Forelimb muscle (tissue), 1 donor: ENCODE data around the gene NAA16. TPM values are rescaled to one million over a fixed set of nuclear protein-coding genes. Genes with fewer than 3 reads are reported as not detected.
"Not testable (repeated sequence)": the region's sequence is repeated elsewhere in the genome, so short reads cannot be mapped to it uniquely, and the experiment has no call there.

Experiments
- DNase-seq: peaks from one replicate; pipeline ENCODE4 v3.0.0-alpha.2; 2013; ENCODE audit warnings: low read depth
- polyA plus RNA-seq: library from polyadenylated mRNA; unstranded; fragments of 120-200 nt; gene quantifications from one replicate; pipeline ENCODE4 v1.2.1, GENCODE V29; 2013; ENCODE audit not compliant: insufficient read length

Gene NAA16
- polyA plus RNA-seq, 1 donor: 22.4 TPM

DNA sequence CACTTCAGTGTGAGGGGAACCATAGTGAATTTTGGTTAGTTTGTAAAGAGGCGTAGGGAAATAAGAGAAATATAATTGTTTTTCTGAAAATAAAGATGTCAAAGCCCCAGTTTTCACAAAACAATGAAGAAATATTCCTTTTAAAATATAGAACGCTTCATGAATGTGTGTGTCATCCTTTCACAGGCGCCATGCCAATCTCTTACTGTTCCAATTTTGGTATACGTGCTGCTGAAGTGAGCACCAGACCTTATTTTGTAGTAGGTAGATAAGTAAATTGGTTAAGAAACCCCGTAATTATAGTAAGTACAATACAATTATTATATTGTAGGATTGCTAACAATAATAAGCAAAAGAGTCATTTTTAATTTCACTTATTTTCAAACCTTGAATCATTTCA, 43.3 kb downstream of the NAA16 start:
- DNase-seq: no peak

DNA sequence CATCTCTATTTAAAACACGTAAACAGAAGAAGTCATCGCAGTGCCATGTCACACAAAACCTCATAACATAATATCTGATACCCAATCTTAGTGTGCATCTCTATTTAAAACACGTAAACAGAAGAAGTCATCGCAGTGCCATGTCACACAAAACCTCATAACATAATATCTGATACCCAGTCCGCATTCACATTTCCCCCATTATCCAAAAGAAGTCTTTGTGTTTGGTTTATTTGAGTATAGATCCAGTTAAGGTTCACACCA, 45.2 kb downstream of the NAA16 start:
- not testable (repeated sequence) for DNase-seq

DNA sequence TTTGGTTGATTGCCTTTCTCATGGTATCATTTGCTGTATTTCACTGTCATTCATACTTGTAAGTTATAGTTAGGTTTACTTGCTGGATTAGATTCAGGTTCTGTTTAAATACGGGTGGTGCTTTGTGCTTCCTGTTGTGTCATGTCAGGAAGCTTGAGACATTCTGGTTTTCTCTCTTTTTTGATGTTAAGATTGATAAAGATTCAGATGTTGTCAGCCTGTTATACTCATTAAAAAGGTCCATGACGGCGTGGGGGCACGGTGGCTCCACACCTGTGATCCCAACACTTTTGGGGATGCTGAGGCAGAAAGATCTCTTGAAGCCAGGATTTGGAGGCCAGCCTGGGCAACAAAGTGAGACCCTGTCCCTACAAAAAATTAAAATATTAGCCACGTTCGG, 45.7 kb downstream of the NAA16 start:
- no peak for DNase-seq

DNA sequence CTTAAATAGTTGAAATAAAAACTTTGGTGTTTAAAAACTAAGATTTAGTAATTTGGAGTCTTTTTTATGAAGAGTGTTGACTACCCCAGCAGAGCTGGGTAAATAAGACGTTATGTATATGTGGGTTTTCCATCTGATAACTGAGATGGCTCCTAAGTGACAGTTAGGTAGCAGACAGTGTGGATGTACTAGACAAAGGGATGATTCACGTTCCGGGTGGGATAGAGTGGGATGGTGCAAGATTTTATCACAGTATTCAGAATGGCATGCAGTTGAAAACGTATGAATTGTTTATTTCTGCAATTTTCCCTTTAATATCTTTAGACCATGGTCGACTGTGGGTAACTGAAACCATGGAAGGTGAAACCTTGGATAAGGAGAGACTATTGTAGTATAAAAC, 50.4 kb downstream of the NAA16 start:
- no peak for DNase-seq

DNA sequence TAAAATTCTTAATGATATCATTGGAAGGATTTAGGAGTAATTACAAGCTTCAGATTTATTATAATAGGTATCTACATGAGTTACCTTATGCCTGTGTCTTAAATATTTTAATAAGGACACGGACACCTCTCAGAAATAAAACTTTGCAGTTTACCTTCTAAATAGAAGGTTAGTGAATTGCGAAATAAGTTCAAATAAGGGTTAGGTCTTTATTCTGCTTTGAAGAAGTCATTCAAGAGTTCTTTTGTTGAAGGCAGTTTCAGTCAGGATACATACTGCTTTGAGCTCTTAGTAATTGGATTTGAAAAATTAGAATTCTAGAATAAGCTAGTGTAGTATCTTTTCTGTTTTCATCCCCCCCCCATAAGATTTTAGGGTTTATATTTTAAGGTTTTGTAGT, 53.0 kb downstream of the NAA16 start:
- DNase-seq: no peak

DNA sequence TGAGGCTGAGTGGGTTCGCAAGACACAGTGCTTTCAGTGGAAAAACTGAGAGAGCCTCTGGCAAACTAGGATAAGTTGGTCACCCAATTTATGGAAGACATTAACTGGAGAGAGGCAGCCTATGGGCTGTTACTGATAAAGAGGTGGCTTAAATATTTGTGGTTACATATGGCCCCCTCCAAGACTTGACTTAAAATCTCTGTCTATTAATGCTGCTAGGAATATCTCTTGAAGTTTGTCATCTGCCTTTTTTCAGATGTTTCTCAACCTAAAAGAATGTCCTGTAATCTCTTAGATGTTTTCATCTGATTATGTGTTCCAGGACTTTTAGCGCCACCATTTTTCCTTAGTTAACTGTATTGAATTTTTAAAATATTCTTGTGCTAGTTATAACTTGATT, 54.6 kb downstream of the NAA16 start:
- no peak for DNase-seq

DNA sequence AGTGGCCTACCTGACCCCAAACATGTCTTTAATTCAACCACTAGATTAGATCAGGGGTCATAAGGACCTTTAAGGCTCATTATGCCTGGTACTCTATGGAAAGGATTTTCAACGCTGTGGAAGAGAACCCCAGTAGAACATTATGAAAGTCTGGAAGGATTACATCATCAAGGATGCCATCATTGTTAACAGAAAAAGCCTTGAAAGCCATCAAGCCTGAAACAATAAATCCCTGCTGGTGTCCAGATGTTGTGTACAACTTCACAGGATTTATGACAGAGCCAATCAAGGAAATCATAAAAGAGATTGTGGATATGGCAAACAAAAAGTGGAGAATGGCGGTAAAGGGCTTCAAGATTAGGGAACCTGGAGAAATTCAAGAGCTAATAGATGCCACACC, 59.7 kb downstream of the NAA16 start:
- no peak for DNase-seq

DNA sequence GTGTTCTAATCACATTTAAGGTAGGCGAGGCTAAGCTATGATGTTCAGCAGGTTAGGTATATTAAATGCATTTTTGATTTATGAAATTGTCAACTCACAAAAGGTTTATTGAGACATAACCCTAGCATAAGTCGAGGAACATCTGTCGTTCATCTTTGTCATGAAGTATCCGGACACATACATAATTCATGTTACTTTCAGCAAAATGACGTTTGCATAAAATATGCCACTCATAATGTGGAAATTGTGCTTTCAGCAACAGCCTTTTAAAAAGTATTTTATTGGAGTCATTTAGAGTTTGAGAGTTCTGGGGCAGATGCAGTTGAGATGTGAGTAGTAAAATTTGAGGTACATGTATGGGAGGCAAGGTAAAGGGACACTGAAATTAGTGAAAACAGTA, 66.4 kb downstream of the NAA16 start:
- no peak for DNase-seq

DNA sequence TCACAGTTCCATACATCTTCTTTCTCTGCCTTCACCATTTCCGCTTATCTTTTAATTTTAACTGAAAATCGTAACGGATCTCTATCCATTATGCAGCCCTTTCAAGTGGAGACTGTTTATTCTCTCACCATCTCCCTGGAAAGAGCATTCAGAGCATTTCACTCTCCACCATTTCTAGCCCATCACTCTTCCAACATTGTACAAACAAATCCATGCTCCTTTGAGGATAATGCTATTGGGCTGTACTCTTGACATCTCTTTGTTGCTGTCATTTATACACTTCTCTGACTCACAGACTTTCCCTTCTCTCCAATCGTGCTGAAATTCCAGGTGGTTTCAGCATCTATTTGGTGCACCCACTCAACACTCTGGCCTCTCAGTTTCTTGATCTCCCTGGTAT, 71.4 kb downstream of the NAA16 start:
- no peak for DNase-seq

DNA sequence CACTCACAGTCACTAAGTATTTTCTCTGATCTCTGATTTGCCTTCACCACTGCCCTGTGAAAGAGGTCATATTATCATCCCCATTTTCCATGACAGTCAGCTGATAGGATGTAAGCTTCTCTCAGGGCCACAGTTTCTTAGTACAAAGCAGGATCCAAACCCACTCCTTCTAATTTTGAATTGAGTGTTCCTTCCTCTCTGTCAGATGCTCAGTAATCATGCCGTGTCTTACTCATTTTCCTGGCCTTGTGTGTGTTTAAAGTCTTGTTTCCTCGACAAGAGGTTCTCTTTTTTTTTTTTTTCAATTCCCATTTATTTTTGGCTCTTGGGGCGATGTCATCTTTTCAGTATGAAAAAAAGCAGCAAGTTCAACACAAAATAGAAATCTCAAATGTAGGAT, 72.3 kb downstream of the NAA16 start:
- DNase-seq: no peak

DNA sequence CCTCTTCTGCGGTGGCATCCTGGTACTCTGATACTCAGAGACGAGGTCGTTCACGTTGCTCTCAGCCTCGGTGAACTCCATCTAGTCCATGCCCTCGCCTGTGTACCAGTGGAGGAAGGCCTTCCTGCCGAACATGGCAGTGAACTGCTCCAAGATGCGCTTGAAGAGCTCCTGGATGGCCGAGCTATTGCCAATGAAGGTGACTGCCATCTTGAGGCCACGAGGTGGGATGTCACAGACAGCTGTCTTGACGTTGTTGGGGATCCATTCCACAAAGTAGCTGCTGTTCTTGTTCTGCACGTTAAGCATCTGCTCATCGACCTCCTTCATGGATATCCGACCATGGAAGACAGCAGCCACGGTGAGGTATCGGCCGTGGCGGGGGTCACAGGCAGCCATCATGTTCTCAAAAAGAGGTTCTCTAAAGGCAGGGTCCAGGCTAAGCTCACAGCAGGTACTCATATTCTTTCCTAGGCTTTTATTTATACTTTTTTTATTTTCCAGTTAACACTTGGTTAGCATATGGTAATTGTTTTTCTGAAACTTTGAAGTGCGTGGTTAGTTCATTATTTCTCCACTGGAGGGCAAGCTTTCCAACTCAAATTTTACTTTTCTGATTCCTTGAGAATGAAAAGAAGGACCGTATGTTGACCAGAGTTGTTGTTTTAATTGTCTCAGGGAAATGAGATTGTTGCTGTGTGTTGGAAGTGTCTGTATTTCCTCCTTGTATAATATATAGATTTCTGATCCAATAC, 73.9 kb downstream of the NAA16 start:
- DNase-seq: no peak

DNA sequence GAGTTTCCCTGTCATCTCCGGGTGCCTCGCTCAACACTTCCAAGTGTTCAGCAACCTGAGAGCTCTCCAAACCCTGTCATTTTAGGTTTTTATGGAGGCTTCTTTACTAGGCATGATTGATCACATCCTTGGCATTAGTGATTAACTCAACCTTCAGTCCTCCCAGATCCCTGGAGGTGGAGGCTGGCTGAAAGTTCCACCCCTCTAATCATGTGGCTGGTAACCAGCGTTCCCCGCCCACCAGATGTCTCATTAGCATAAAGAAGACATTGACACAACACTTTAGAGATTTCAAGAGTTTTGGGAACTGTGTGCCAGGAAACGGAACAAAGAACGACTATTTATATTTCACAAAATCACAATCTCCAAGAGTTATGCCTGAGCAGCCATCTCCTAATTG, 75.1 kb downstream of the NAA16 start:
- no peak for DNase-seq

DNA sequence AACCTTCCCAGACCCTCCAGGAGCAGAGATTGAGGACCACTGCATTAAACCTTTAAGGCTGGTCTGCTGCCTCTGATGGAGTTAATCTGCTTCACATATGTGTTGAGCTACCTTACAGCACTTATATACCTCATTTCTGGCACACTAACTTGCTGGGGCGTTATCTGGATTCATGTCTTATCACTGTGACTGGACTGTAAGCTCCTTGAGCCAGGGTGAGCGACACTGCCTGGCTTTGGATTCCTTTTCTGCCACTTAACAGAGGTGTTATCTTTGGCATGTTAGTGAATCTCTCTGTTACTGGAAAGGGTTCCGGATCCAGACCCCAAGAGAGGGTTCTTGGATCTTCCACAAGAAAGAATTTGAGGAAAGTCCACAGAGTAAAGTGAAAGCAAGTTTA, 76.5 kb downstream of the NAA16 start:
- DNase-seq: no peak

DNA sequence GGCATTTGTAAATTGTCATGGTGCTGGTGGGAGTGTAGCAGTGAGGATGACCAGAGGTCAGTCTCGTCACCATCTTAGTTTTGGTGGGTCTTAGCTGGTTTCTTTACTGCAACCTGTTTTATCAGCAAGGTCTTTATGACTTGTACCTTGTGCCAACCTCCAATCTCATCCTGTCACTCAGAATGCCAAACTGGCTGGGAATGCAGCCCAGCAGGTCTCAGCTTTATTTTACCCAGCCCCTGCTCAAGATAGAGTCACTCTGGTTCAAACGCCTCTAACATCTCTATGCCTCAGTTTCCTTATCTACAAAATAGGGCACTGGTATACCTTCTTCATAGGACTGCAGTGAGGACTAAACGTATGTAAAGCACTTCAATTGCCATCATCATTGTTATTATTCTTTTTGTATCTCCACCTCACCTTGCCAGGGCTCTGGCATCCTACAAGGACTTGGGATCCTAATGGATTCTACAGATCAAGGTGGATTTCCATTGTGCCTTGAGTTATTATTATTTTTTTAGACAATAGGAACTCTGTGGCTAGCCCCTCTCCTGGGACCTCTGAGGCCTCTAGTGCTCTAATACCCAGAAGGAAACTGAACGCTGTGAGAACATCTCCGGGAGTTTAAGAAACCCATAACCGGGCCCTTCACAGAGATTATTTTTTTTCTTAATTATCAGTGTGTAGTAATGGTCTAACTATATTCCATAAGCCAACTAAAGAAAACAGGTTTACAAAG, 77.2 kb downstream of the NAA16 start:
- DNase-seq: no peak

DNA sequence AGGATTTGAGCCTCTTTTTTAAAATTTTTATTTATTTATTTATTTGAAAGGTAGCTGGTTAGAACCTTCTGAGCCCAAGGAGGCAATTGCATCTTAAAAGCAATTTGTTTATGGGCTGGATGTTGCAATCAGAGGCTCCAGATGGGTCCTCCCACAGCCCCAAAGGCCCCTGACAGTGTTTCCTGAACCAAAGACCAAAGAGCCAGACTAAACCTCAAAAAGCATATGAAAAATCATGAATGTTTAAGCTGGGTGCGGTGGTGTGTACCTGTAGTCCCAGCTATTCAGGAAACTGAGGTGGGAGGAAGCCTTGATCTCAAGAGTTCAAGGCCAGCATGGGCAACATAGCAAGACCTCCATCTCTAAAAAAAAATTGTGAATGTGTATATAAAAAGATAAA, 78.5 kb downstream of the NAA16 start:
- no peak for DNase-seq

DNA sequence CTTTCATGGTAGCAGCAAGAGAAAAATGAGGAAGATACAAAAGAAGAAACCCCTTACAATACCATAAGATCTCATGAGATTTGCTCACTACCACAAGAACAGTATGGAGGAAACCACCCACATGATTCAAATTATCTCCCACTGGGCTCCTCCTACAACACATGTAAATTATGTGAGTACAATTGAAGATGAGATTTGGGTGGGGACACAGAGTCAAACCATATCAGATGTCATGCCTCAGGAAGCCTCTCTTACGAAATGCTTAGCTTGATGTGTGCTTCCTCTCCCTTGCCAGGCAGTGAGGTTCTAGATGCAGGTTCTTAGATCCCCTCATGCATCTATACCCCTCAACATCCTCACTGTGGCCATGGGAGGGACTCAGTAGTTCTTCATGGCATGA, 83.1 kb downstream of the NAA16 start:
- DNase-seq: no peak

DNA sequence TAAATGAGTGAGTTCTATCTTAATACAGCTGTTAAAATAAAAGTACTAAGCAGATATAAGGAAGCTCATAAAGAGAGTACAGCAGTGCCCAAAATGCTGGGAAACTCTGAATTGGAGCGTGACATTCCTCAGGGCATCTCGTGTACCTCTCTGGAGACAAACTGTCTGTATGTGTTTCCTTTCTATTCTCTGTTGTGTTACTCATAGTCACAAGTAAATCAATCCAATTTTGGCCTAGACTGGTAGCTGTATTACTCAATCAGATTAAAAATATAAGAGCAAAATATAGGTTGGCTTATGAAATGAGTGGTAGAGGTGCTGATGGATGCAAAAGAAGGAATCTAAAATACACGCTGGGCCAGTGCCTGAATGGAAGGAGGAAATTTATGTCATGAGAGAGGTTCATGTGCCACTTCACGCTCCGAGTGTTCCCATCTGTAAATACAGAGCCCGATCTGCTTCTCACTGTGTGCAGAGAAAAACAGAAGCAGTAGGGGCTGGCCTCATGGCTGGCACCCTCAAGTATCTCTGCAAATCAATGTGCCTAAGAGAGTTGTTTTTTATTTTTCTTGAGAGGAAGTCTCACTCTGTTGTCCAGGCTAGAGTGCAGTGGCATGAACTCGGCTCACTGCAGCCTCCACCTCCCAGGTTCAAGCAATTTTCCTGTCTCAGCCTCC, 87.6 kb downstream of the NAA16 start:
- DNase-seq: no peak

DNA sequence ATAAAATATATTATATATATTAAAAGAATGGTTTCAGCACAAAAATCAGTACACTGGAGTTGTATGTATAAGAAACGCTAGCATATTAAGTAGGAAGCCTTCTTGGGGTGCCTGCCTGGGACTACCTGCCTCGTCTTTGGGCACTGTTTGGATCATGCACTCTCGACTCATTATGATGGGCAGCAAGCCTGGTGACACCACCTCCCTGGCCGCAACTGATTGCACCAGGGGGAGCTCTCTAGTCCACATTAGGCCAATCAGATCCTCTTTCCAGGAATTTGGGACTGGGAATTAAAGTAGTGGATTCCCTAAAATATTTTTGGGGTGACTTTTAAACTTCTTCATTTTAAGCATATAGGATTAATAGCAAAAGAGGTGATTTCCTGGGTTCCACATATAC, 90.3 kb downstream of the NAA16 start:
- no peak for DNase-seq

DNA sequence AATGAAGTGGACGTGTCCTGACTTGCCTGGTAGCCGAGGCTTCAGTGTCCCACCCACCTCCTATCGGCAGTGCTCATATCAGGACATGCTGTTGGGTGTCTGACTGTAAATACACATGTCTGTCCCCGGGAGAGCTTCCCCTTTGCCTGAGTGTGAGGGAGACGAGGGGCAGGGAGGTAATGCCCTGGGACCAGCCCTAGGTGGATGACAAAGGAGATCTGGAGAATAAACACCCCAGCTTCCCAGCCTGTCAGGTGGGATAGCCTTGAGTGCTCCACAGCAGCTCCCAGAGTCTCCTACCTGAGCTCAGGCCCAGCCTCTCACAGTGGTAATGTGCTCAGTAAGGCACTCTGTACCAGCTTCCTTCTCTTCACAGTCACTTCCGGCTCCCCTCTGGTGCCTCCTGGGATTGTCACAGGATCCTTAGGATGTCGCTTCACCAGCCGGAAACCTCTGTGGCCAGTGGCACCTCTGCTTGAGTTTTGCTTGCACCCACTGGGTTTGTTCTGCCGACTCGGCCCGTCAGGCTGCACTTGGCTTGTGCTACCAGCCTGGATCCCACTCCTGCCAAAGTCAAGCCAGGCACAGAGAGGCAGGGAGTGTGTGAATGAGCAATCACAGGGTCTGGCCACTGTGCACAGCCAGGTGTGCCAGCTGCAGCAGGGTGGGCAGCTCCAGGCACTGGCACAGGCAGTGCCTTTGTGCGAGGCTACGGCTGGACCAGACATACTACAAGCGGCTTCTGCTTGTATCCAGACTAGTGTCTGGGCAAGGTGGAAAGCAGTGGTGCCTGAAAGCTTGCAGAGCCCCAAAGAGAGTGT, 91.8 kb downstream of the NAA16 start:
- no peak for DNase-seq

DNA sequence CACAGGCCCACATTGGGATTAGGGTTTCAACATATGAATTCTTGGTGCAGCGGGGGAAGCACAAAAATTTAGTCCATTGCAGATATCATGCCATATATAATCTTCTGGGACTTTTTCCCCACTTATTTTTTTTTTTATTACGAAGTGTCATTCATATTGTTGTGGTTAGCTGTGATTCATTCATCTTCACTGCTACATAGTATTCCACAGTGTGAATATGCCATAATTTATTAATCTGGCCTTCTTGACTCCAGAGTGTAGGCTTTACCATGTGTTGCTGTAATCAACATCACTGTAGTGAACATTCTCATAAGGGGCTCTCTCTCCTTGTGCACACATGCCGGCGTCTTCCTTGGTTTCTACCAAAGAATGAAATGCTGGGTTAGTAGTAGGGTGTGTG, 92.9 kb downstream of the NAA16 start:
- DNase-seq: no peak

DNA sequence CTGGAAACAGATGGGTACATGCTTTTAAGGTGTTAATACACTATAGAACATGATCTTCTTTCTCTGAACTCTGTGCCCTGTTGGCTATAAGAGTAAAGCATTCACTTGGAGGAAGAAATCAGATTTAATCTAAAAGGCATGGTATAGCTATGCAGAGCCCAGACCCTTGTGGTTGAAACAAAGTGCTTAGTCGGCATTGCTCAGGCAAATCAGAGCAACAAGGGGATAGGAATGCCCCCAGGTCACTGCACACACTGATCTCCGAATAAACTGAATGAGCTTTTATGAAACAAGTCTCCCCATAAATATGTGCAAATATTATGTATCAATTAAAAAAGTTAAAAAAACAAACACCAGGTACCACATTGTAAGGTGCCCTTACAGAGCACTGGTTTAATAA, 94.3 kb downstream of the NAA16 start:
- DNase-seq: no peak

DNA sequence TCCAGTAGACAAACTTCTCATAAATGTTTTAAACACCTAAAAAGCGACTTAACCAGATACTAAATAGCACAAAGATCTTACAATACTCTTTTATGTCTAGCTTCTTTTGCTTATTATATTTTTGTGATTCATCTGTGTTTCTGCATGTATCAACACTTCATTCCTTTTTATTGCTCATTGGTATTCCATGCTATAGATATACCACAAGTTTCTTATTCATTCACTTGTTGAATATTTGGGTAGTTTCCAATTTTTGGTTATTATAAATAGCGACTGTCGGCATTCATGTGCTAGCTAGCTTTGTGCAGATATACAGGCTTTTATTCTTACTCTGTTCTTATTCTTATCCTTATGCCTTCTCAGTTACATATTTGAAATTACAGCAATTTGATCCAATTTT, 96.3 kb downstream of the NAA16 start:
- DNase-seq: no peak
